Neural cell (in vitro differentiated cells): ENCODE results near the gene ERN2.

Source experiments
- CTCF ChIP-seq: fragments of 450-650 bp; IDR thresholded peaks from 2 replicates; pipeline ENCODE4 v1.5.1; 2014; ENCODE audit warnings: antibody characterized with exemption, mild to moderate bottlenecking, moderate library complexity; ENCODE audit not compliant: poor library complexity, severe bottlenecking
- EZH2 ChIP-seq: fragments of 200-600, 300-800 bp; shearing (Covaris generic), sonication (generic); IDR thresholded peaks from 2 replicates; pipeline ENCODE4 v1.6.1; 2014; ENCODE audit warnings: antibody characterized with exemption, low read length, borderline replicate concordance, mild to moderate bottlenecking; ENCODE audit not compliant: insufficient read depth, poor library complexity, severe bottlenecking

GRCh38 chr16:23678430-23679273 is 34.4 kb downstream of the ERN2 start, which contains the start of gene PLK1:
- TF ChIP-seq EZH2: no peak
- peak; percentile 85 for TF ChIP-seq CTCF
